ENCODE measurements around the gene APOBEC3B. TPM values are rescaled to one million over a fixed set of nuclear protein-coding genes. Genes with fewer than 3 reads are reported as not detected.
"Not testable (repeated sequence)": the region's sequence is repeated elsewhere in the genome, so short reads cannot be mapped to it uniquely, and the experiment has no call there.

Gene APOBEC3B
- total RNA-seq, 1 experiment from 2014 or later, result 3.2 TPM

DNA sequence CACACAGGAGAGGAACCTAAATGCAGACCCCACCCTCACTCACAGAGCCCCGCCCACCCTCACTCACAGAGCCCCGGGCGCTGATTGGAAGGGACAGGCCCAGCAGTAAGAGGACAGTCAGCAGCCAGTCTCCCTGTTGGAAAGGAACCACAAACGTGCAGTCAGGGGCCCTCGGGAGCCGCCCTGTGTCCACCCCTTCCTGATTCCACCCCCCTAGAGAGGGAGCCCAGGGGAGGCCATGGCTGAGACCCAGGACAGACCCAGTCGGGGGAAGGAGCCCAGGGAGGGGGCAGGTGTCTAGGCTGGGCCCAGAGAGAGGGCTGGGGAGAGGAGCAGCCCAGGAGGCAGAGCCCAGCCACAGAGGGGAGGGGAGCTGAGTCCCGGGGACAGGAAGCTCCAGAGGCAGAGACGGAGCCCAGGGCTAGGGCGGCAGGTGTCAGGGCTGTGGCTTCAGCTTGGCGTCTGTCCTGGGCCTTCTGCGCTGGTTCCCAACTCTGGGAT lies 10.8 kb downstream of the APOBEC3B start:
- DNase-seq (ENCODE audit: low spot score), result not testable (repeated sequence)

DNA sequence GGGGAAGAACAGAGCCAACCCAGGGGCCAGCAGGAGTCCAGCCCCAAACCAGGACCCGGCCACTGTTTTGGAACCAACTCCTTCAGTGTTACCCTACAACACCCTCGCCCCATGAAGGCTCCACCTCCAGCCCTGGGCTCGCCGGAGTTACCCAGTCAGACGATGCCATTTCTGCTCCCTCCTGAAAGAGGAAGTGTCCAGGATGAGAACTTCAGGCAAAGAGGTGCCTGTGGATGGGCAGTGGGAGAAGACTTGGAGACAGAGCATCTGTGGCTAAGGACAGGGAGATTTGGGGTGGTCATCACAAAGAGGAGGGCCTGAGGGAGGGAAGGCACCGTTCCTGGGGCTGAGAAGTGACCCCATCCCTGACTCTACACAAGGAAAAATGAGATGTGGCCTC lies 14.0 kb downstream of the APOBEC3B start:
- DNase-seq (ENCODE audit: low spot score), result no peak

DNA sequence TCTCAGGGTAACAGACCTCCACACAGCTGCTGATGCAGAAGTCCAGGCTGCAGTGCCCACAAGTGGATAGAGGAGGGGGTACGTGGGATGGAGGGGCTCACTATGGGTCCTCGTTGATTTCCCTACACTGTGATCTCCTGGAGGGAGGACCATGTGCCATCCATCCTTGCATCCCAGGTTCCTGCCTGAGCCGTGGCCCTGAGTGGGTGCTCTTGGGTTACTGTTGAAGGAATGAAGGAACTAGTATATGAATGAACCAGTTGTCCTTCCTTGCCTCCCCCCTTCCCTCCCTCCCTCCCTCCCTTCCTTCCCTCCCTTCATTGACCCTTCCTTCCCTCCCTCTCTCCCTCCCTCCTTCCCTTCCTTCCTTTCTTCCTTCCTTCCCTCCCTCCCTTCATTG lies 15.4 kb downstream of the APOBEC3B start:
- DNase-seq (ENCODE audit: low spot score), result no peak

GRCh38 chr22:39003165-39003638 lies 21.1 kb downstream of the APOBEC3B start:
- peak; percentile 77 for DNase-seq (ENCODE audit: low spot score)

DNA sequence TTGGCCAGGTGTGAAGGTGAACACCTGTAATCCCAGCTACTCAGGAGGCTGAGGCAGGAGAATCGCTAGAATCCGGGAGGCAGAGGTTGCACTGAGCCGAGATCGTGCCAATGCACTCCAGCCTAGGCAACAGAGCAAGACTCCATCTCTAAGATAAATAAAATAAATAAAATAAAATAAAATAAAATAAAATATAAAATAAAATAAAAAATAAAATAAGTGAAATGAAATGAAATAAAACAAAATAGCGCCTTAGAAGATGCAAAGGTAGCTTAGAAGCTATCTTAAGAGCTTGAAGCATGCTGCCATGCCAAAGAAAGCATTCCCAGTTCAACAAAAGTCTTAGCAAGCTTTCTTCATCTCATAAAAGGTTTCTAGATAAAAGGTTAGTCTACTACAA lies 25.0 kb downstream of the APOBEC3B start:
- no peak for DNase-seq (ENCODE audit: low spot score)

- not testable (repeated sequence) for DNase-seq (ENCODE audit: low spot score)
Measured at GRCh38 chr22:39008271-39008850, 26.2 kb downstream of the APOBEC3B start.

DNA sequence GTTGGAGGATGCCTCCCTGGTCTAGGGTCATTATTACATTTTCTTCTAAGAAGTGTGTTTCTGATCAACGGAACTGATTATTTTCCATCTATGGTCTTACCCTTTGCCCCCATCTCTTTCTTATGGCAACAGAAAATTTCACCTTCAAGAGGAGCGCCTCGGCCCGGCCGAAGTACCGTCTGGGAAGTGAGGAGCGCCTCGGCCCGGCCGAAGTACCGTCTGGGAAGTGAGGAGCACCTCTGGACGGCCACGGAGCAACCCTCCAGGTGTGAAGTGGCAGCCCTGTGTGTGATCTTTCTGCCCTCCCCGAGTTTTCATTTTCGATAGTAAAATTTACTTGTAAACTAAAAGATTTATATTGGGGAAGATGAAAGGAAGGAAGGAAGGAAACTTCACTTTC lies 28.8 kb downstream of the APOBEC3B start:
- no peak for DNase-seq (ENCODE audit: low spot score)

GRCh38 chr22:39012533-39013511 lies 30.7 kb downstream of the APOBEC3B start:
- DNase-seq (ENCODE audit: low spot score), result no peak

GRCh38 chr22:39013561-39013941 lies 31.4 kb downstream of the APOBEC3B start:
- not testable (repeated sequence) for DNase-seq (ENCODE audit: low spot score)

DNA sequence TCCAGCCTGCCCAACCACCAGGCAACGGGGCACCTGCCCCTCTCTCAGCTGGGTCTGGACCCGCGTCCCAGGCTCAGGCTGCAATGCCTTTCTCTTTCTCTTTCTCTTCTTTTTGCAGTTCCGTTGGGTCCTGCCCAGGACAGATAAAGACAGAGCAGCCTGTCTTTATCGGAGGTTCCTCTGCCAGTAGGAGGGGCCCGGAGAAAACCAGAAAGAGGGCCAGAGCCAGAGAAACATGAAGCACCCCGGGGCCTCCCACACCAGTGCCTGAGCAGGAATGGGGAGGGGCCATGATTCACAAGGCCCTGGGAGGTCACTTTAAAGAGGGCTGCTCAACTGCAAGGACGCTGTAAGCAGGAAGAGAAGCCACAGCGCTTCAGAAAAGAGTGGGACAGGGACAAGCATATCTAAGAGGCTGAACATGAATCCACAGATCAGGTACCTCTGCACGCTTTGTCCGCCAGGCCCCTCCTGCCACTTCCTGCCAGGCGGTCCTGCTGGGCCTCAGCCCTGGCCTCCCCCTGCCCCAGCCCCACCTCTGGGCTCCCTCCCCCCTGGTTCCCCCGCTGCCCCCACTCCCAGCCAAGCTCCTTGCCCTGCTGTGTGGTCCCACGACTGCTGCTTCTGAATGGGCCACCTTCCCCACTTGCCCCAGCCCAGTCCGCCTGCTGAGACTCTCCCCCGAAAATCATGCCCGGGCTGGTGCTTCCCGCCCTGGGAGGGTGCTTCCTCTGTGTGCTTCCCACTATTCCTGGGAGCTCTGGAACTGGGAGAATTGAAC lies 32.0 kb downstream of the APOBEC3B start, which contains the start of gene APOBEC3C:
Gene APOBEC3C (plus strand): TSS at position 316 of the 781 bp plus-strand sequence. CDS start 106 bp downstream, at position 422.
- DNase-seq (ENCODE audit: low spot score), result peak; percentile 16

DNA sequence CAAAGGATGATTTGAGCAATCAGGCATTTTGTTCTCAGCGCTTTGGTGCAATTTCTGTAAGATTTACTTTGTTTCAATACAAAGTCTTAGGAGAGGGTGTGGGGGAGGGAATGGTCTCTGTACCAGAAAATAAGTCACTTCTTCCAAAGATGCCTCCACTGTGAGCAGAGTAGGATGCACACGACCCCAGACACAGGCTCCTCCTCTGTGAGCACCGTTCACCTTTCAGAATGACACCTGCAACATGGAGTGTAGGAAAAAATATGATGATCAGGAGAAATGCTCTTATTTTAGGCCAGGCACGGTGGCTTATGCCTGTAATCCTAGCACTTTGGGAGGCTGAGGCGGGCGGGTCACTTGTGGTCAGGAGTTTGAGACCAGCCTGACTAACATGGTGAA lies 32.6 kb downstream of the APOBEC3B start:
- DNase-seq (ENCODE audit: low spot score), result not testable (repeated sequence)

GRCh38 chr22:39016592-39016991 lies 34.4 kb downstream of the APOBEC3B start:
- no peak for DNase-seq (ENCODE audit: low spot score)

DNA sequence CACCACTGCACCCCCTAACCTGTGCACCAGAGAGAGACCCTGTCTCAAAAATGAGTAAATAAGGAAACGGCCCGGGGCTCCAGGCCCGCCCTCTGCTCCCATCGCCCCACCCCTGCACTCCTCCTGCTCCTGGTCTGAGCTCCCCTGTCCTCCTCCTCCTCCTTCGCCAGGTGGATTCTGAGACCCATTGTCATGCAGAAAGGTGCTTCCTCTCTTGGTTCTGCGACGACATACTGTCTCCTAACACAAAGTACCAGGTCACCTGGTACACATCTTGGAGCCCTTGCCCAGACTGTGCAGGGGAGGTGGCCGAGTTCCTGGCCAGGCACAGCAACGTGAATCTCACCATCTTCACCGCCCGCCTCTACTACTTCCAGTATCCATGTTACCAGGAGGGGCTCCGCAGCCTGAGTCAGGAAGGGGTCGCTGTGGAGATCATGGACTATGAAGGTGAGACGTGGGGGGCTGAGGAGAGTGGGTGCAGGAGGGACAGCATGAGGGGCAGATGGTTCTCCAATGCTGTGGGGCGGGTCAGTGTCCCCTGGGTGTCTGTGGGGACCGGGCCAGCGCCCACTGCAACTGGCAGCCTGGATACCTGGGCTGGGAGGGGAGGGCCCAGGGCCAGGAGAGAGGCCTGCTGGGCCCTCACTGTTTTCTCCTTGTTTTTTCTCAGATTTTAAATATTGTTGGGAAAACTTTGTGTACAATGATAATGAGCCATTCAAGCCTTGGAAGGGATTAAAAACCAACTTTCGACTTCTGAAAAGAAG lies 35.6 kb downstream of the APOBEC3B start:
- no peak for DNase-seq (ENCODE audit: low spot score)

DNA sequence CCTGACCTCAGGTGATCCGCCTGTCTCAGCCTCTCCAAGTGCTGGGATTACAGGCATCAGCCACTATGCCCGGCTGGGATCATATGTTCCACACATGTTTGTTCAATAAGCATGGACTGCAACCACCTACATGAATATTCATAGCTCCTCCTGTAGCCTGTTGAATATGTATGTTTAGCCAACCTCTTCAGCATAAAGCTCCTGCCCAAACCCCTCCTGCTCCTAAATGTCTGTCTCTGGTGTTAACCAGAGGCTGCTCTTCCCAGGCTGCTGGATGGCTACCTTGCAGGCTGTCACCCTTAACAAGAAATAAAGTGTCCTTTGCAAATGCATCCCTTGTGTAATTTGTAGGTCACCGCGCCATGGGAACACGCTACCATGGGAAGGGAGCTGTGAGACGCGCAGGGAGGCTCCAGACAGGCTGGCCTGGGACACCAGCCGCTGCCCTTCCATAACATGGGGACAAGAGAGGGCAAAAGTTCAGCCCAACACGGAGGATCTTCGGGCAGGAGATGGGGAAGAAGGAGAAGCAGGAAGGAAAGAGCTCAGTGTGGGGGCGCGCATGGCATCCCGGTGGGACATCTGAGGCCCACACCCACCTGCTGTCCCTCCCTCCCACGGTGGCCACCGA lies 38.0 kb downstream of the APOBEC3B start:
- DNase-seq (ENCODE audit: low spot score), result not testable (repeated sequence)

- no peak for DNase-seq (ENCODE audit: low spot score)
Measured at GRCh38 chr22:39021552-39022250, 39.6 kb downstream of the APOBEC3B start.

- no peak for DNase-seq (ENCODE audit: low spot score)
Measured at GRCh38 chr22:39024519-39025308, 42.6 kb downstream of the APOBEC3B start.

DNA sequence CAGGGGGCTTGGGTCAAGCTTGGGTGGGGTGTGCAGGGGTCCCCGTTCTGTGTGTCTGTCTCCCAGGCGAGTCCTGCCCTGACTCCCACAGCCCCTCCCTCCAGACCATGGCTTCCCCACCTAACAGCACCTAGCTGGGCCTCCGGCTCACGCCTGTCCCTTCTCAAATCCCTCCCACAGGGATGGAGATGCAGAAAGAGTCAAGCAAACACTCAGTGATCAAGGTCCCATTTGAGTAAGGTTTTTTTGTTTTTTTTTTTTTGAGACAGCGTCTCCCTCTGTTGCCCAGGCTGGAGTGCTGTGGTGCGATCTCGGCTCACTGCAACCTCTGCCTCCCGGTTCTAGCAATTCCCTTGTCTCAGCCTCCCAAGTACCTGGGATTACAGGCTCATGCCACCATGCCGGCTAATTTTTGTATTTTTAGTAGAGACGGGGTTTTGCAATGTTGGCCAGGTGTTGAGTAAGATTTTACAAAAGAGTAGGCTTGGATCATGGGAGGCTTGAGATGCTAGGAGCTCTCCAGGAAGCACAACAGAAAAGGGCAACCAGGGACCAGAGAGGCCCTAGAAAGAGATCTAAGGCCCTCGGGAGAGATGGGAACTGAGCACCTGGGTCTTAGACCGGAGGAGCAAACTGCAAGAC lies 44.5 kb downstream of the APOBEC3B start:
- DNase-seq (ENCODE audit: low spot score), result no peak

DNA sequence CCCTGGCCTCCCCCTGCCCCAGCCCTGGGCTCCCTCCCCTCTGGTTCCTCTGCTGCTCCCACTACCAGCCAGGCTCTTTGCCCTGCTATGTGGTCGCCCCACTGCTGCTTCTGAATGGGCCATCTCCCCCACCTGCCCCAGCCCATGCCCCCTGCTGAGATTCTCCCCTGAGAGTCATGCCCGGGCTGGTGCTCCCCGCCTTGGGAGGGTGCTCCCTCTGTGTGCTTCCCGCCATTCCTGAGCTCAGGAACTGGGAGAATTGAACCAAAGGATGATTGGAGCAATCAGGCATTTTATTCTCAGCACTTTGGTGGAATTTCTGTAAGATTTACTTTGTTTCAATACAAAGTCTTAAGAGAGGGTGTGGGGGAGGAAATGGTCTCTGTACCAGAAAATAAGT lies 45.6 kb downstream of the APOBEC3B start:
- DNase-seq (ENCODE audit: low spot score), result no peak

All from HT-29 (cell line).